Activated T-cell treated with anti-CD3 and anti-CD28 coated beads, Interleukin-2, amount 50 U/mL, for 48 hours (primary cell): ENCODE data around the gene NCOR1.

Experiments
- DNase-seq, 2 experiments: peaks; one replicate each; pipeline ENCODE4 v3.0.0-alpha.2; 2020

The NCOR1 gene

DNA sequence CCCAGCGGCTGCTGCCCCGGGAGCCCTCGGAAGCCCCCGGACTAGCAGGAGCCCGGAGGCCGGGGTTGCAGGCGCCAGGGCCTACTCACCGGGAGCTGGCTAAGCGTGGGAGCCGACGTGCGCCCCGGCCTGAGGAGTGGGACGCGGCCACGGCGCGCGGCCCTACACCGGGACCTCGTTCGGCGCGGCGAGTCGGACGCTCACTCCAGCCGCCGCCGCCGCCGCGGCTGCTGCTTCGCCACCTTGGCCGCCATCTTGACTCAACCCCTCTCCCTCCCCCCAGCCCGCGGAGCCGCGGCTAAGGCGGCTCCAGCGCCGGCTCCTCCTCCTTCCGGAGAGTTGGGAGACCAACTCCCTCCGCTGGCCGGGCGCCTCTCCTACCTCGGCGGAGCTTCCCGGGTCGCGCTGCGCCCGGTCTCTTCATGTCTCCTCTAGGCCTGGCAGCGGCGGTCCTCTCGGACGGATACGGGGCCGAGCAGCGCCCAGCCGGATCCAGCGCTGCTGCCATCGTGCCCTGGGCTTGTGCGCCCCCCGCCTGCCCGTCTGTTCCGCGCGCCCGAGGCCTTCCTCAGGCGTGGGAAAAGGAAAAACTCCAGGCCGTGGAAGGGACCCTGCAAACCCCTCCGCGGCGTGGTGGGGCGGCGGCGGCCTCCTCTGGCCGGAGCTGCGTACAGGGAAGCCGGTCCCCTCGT lies at the start of gene NCOR1:
TSS of gene NCOR1 (minus strand) at position 262 of the 692 bp plus-strand sequence. CDS start 20,965 bp downstream, outside the sequence.
- peak; percentile 92 to 94 for DNase-seq

DNA sequence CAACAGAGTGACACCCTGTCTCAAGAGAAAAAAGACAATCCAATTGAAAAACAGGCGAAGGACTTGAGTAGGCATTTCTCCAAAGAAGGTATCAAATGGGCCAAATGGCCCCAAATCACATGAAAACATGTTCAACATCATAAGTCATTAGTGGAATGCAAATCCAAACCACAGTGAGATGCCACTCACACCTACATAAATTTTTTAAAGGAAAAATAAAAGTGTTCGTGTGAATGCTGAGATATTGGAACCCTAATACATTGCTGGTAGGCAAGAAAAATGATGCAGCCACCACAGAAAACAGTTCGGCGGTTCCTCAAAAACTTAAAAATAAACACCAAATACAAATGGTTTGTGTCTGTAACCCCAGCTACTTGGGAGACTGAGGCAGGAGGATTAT lies 46.9 kb upstream of the NCOR1 start:
- DNase-seq = no peak

DNA sequence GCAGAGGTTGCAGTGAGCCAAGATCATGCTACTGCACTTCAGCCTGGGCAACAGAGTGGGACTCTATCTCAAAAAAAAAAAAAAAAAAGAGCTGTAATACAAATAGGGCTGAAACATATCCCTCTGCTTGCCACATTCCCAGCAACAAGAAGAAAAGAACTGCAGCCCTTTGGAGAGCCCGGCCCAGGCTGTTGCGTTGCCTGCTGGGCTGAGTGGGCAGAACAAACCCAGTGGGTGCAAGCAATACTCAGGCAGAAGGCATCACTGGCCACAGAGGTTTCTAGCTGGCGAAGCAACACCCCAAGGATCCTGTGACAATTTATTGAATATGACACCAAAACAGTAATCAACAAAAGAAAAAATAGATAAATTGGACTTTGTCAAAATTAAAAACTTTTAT lies 45.7 kb upstream of the NCOR1 start:
- no peak for DNase-seq

DNA sequence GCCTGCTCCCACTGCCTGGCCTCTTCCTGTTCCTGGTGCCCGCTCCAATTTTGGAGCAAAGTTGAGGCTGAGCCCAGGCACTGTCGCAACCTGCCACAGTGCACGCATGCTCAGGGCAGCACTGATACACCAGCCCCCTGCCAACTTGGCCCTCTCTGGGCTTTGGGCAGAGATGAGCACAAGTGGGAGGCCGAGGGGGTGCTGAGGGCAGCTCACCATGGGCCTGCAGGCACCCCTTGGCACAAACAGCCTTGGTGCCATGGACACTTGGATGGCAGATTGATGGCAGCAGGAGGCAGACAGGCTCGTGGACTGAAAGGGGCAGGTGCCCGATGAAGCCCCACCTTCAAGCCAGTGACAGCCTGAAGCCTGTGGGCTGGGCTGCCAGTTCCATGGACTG lies 44.6 kb upstream of the NCOR1 start:
- no peak for DNase-seq

DNA sequence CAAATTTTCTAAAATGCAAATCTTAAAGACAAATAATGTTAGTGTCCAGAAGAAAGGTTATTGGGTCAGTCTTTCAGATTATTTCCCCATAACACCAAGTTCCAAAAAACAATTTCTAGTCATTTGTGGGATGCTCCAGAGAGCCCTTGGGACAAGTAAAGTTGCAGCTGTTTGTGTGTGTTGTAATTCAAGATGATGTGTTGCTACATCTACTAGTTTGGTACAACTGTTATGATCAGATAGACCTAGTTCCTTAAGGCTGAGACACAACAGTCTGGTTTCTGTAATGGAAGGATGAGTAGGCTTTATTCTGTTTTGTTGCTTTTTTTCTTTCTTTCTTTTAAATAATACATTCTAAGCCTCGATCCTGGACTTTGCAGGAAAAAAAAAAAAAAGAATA lies 43.6 kb upstream of the NCOR1 start:
- no peak for DNase-seq

DNA sequence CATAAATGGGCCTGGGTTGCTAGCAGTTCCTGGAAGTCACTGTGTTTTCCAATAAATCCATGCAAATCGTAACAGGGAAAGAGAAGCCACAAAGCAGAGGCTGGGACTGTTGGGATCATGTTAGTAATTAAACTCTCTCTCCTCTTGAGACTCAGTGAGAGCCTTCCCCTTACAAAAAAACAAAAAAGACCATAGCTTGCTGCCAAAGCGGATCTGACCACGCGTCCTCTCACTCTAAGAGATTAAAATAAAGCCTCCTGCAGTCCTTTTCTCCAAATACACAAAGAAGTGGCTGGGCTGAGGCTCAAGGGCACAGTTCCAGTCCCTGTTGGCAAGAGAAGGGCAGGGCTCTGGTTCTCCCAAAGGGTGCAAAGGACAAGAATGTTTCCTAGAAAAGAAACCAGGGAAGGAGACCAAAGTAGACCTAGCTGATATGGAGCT lies 40.2 kb upstream of the NCOR1 start:
- no peak for DNase-seq

DNA sequence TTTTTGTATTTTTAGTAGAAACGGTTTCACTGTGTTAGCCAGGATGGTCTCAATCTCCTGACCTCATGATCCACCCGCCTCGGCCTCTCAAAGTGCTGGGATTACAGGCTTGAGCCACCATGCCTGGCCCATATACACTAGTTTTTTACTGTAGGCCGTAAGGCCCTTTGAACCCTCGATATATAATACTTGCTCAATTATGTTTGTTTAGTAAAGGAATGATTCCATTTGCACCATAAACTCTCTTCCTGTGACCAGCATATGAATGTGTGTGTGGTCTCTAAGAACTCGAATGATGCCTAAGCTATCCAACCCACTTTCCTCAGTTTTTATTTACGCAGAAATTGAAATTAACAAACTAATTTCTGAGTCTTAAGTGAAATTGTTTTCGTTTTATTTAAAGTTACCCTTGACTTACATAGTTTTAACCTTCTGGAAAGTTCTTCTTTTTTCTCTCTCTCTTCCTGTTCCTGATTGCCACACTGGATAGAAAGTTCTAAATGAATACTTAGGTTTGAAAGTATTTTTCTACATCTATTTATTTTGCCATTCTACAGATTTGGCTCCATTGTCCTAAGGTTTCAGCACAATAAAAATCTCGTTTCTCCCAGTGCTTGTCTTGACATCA lies 39.6 kb upstream of the NCOR1 start:
- DNase-seq = no peak

DNA sequence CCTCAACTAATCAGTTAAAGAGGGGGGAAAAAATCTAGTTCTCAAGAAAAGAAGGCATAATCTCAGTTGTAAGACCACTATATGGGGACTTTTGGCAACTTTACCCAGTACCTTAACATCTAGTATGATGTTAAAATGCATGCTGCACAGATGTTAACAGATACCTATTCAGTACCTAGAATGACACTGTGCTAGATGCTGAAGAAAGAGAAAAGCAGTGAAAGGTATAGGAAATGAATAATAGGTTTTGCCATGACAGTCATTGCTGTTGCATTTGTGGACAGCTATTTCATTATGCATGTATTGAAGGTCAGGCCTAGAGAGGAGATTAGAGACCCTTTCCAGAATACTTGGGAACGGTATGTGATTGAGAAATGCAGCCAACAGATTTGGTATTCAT lies 36.2 kb upstream of the NCOR1 start:
- no peak for DNase-seq

DNA sequence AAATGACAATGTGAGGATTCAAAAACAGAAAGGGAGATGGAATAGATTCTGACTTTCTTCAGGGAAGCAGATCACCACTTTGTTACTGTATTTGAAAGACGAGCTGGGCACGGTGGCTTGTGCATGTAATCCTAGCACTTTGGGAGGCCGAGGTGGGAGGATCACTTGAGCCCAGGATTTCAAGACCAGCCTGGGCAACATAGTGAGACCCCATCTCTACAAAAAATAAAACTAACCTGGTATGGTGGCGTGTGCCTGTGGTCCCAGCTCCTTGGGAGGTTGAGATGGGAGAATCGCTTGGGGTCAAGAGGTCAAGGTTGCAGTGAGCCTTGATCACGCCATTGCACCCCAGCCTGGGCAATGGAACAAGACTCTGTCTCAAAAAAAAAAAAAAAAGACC lies 35.7 kb upstream of the NCOR1 start:
- no peak for DNase-seq

DNA sequence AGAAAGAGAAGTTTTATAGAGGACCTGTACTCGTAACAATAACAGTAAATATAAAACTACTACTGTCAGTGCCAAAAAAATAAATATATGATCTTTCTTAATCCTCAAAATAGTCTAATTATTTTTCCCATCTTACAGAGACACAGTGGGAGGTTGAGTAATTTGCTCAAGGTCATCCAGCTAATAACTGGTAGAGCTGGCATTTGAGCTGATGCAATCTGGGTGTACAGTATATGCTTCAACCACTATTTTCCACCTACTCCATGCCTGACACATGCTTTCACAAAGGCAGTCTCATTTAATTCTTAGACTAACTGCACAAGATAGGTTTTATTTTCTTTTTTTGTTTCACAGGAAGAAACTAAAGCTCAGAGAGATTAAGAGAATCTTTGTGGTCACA lies 35.3 kb upstream of the NCOR1 start:
- DNase-seq = no peak

DNA sequence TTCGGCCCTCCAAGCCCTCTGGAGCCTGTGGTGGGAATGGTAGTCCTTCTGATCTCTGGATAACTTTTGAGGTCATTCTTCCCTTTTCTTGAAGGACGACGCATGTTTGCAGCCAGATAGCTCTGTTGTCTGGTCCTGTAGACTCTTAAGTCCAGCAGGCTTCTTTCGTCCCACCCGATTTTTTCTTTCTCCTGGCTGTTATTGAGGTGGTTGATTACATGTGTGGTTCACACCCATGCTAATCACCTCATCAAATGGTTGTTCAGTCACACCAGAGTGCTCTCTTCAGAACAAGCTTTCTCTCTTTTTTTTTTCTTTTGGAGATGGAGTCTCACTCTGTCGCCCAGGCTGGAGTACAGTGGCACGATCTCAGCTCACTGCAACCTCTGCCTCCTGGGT lies 32.3 kb upstream of the NCOR1 start:
- DNase-seq = no peak

DNA sequence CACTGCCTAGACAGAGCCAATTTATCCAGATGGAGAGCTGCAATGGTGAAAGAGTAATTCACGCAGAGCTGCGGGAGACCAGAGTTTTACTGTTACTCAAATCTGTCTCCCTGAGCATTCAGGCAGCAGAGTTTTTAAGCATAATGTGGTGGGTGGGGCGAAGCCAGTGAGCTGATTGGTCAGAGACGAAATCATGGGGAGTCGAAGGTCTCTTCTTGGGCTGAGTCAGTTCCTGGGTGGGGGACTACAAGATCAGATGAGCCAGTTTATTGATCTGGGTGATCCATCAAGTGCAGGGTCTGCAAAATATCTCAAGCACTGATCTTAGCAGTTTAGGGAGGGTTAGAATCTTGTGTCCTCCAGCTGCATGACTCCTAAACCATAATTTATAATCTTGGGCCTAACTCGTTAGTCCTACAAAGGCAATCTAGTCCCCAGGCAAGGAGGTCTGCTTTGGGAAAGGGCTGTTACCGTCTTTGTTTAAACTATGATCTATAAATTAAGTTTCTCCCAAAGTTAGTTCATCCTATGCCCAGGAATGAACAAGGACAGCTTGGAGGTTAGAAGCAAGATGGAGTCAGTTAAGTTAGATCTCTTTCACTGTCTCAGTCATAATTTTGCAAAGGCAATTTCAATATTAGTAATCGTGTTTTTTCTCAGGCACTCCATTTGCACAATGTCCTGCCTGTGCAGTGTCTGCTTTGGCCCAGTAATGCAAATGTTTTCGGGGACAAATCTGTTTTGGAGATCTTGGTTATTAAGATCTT lies 28.6 kb upstream of the NCOR1 start:
- peak; percentile 32 to 34 for DNase-seq

DNA sequence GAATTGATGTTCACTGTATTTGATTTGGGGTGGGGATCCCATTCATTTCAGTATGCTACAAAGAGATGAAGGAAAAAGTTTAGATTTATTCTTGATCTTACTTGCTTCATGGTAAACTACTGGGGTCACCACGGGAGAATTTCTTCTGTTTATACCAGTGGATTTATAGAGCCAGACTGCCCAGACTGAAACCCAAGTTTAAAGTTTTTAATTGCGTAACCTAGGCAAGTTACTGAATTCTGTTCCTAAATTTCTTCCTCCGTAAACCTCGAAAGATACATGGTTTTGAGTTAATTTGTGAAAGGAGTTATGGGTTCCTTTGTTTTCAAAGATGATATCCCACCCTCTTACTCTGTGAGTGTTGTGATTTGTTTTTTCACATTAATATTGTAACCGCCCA lies 28.1 kb upstream of the NCOR1 start:
- DNase-seq = no peak

DNA sequence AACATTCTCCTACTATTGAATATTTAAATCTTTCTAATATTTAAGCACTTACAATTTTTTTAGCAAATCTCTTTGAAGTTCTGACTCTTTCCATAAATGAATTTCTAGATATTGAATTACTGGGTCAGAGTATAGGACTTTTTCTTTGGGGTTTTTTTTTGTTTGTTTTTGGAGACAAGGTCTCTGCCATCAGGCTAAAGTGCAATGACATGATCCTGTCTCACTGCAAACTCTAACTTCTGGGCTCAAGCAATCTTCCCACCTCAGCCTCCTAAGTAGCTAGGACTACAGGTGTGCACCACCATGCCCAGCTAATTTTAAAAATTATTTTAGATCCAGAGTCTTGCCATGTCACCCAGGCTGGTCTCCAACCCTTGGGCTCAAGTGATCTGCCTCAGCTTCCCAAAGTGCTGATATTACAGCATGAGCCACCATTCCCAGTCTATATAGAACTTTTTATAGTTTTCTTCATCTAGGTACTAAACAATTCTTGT lies 26.6 kb upstream of the NCOR1 start:
- DNase-seq = no peak

DNA sequence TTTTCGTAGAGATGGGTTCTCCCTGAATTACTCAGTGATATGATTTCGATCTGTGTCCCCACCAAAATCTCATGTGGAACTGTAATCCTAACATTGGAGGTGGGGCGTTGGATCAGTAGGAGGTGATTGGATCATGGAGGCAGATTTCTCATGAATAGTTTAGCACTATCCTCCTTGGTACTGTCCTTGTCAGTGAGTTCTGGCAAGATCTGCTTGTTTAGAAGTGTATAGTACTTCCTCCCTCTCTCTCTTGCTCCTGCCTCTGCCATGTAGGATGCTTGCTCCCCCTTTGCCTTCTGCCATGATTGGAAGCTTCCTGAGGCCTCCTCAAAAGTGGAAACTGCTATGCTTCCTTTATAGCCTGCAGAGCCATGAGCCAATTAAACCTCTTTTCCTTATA lies 24.6 kb upstream of the NCOR1 start:
- DNase-seq = no peak

DNA sequence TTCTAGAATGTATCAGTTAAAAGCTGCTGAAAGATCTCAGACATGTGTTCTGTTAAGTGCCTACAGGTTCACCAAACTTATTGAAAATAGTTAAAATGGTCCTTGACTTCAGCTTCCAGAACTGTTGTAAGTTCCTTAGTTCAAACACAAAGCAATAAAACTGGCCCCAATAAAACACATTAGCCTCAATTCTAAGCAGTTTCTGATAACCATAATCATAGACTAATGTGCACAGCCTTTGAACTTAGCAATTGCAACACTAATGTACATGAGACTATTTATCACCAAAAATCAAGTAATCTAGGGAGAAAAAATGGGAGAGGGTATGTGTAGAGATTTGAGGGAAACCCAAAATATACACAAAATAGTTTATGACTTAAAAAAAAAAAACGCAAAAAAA lies 17.1 kb upstream of the NCOR1 start:
- DNase-seq = no peak

DNA sequence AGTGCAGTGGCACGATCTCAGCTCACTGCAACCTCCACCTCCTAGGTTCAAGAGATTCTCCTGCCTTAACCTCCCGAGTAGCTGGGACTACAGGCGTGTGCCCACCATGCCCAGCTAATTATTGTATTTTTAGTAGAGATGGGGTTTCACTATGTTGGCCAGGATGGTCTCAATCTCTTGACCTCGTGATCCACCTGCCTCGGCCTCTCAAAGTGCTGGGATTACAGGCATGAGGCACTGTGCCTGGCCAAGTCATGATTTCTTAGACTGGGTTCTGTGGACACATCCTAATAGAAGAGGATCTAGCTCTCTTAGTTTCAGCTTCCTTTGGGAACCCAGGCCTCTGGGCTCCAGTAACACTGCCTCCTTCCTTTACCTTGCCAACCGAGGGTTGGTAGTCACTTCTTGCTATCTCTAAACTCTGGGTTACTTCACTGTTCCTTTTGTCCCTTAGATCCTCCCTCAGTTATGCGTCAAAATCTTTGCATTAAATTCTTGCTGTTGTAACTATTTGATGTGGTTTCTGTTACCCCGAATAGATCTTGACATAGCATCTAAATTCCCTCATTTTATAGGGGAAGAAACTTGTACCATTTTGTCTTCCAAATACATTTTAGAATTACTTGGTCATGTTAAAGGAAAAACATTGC lies 14.7 kb upstream of the NCOR1 start:
- DNase-seq = peak; percentile 32 to 34

DNA sequence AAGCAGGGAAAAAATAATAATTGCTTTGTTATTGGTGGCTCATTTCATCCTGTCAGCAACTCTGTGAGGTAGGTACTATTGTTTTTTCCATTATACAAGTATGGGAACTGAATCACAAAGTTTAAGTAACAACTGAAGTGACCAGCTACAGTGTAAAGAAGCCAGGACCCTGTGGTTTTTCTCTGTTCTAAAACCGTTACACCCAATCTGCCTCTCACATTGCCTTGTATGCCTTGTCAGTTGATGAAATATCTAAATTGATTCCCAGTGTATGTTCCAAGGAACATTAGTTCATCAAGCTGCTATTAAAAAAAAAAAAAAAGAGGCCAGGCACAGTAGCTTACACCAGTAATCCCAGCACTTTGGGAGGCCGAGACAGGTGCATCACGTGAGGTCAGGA lies 7.1 kb upstream of the NCOR1 start:
- no peak for DNase-seq

DNA sequence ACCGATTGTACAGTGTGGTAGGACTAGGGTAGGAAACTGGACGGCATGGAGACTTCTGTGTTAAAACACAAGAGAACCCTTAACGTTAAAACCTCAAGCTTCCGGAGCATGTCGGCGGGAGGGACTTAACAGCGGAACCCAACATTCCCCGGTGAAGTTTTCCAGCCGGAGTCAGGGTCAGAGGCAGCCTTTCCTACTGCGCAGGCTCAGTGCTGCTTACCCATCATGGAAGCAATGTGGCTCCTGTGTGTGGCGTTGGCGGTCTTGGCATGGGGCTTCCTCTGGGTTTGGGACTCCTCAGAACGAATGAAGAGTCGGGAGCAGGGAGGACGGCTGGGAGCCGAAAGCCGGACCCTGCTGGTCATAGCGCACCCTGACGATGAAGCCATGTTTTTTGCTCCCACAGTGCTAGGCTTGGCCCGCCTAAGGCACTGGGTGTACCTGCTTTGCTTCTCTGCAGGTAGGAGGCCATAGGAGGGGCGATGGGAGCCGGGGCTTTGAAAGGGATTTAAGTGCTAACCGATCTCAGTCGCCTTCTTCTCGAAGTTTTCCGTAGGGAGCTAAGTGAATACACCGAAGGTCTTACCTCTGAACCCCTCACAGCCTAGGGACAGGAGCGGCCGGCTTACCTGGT lies 1.8 kb upstream of the NCOR1 start, which contains the start of gene PIGL:
TSS of gene PIGL (plus strand) at position 209 of the 634 bp plus-strand sequence. CDS start at position 226, 17 bp downstream.
- peak; percentile 93 for DNase-seq

DNA sequence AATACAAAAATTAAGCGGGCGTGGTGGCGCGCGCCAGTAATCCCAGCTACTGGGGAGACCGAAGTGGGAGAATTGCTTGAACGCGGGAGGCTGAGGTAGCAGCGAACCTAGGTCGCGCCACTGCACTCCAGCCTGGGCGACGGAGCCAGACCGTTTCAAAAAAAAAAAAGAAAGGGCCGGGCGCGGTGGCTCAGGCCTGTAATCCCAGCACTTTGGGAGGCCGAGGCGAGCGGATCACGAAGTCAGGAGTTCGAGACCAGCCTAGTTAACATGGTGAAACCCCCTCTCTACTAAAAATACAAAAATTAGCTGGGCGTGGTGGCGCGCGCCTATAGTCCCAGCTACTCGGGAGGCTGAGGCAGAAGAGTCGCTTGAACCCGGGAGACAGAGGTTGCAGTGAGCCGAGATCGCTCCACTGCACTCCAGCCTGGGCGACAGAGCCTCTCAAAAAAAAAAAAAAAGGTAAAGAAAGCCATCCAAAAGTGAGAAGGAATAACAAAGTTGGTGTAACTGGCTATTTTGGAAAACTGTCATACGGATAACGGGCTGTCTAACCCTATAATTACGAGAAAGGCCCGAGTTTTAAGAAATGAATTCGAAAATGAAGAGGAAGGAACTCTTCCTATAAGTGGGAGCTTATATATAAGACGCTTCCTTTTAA lies 1.1 kb upstream of the NCOR1 start:
- peak; percentile 23 to 25 for DNase-seq

DNA sequence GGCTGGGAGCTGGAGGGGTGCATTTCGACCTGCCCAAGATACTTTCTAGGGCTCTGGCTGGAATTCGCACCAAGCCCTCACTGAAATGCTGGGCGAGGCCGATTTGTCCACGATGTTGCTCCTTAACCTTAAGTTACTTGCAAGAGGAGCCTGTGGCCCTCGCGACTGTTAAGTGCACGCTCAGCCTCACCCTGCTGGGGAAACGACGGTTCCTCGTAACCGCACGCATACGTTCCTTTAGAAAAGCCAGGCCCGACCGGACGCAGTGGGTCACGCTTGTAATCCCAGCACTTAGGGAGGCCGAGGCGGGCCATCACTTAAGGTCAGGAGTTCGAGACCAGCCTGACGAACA lies 607 bp upstream of the NCOR1 start:
- no peak for DNase-seq

DNA sequence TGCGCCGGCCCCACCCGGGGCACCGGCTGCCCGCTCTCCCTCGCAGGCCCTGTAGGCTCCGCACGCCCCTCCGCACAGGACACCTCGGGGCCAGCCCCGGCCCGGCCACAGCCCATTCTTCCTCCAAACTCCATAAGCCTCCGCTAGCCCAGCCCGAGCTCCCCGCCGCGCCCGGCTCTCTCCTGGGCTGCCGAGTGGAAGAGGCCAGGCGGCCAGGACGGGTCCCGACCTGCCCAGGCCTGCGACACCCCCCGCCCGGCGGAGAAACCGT lies 397 bp downstream of the NCOR1 start:
- DNase-seq = peak in 1 of 2 experiments; percentile 67
